OCI-LY7 (cell line): ENCODE measurements around the gene SH3TC2. TPM values are rescaled to one million over a fixed set of nuclear protein-coding genes. Genes with fewer than 3 reads are reported as not detected.

Experiments used
- BruUV-seq: library from RNA; stranded (reverse); fragments of 400-500 nt; replicated peaks from 2 replicates; lab custom pipeline; 2021; lab: Mats Ljungman, UMichigan
- CTCF ChIA-PET: fragments of 300-600 bp; sonication (Branson Sonifier 250); formaldehyde crosslinking; loops from one replicate; lab custom pipeline; 2022; ENCODE audit warnings: antibody characterized with exemption; ENCODE audit not compliant: unreplicated experiment; lab: Charles Lee
- POLR2A ChIA-PET: fragments of 300-600 bp; sonication (Branson Sonifier 250); formaldehyde crosslinking; loops from one replicate; lab custom pipeline; 2022; ENCODE audit warnings: antibody characterized with exemption; lab: Charles Lee
- DNase-seq: peaks from one replicate; pipeline ENCODE4 v3.0.0-alpha.2; 2015; ENCODE audit warnings: low spot score
- H2AFZ ChIP-seq: fragments of 200-600 bp; sonication (generic), shearing (Covaris generic); 2 replicates; pipeline ENCODE4 v1.6.1; 2014; ENCODE audit warnings: mild to moderate bottlenecking, antibody characterized with exemption, low read length, moderate library complexity
- H3K27ac ChIP-seq: fragments of 200-600 bp; sonication (generic); 2 replicates; pipeline ENCODE4 v1.5.1; 2014; ENCODE audit warnings: mixed run types, low read depth, mild to moderate bottlenecking, moderate library complexity, low read length, inconsistent platforms; ENCODE audit not compliant: poor library complexity, severe bottlenecking
- H3K36me3 ChIP-seq: fragments of 200-600 bp; sonication (generic); 2 replicates; pipeline ENCODE4 v1.6.1; 2014; ENCODE audit warnings: mild to moderate bottlenecking, antibody characterized with exemption, low read length, moderate library complexity, mixed read lengths; ENCODE audit not compliant: insufficient read depth
- H3K4me1 ChIP-seq: fragments of 200-600 bp; sonication (generic); 2 replicates; pipeline ENCODE4 v1.5.1; 2014; ENCODE audit warnings: mild to moderate bottlenecking, low read length; ENCODE audit not compliant: insufficient read depth, poor library complexity, severe bottlenecking
- H3K4me2 ChIP-seq: fragments of 200-600 bp; sonication (generic); 2 replicates; pipeline ENCODE4 v1.6.1; 2014; ENCODE audit warnings: mild to moderate bottlenecking, low read length
- H3K4me3 ChIP-seq: fragments of 200-600 bp; sonication (generic); 2 replicates; pipeline ENCODE4 v1.5.1; 2014; ENCODE audit warnings: mild to moderate bottlenecking, low read depth, low read length; ENCODE audit not compliant: poor library complexity, severe bottlenecking
- H3K79me2 ChIP-seq: fragments of 200-600 bp; sonication (generic); 2 replicates; pipeline ENCODE4 v1.6.1; 2016; ENCODE audit warnings: low read depth, mild to moderate bottlenecking, low read length, moderate library complexity, mixed read lengths; ENCODE audit not compliant: insufficient read depth
- H3K9me2 ChIP-seq: fragments of 200-600 bp; sonication (generic); 2 replicates; pipeline ENCODE4 v1.6.1; 2016; ENCODE audit warnings: mild to moderate bottlenecking, low read length, mixed read lengths; ENCODE audit not compliant: insufficient read depth
- H3K9me3 ChIP-seq: fragments of 200-600 bp; sonication (generic); 2 replicates; pipeline ENCODE4 v1.6.1; 2014; ENCODE audit warnings: mild to moderate bottlenecking, mixed run types, low read length, mixed read lengths
- H4K20me1 ChIP-seq: fragments of 200-600 bp; sonication (generic); 2 replicates; pipeline ENCODE4 v1.6.1; 2014; ENCODE audit warnings: mild to moderate bottlenecking, antibody characterized with exemption, low read length, moderate library complexity, mixed read lengths; ENCODE audit not compliant: insufficient read depth
- EZH2phosphoT487 ChIP-seq: fragments of 200-600 bp; sonication (generic); IDR thresholded peaks from 2 replicates; pipeline ENCODE4 v1.6.1; 2018; ENCODE audit warnings: low read depth, borderline replicate concordance, mild to moderate bottlenecking, mixed run types, antibody characterized with exemption, low read length, moderate library complexity, mixed read lengths
- intact Hi-C: fragments of 100-400 bp; cut with micrococcal nuclease; formaldehyde crosslinking; loops from one replicate; pipeline ENCODE4 v1.10.0; 2022; ENCODE audit not compliant: unreplicated experiment
- total RNA-seq, 2 experiments: library from RNA; depleted of rRNA in 1 of 2; stranded (reverse); fragments of >200 nt in 1 of 2; shearing (Covaris generic) in 1 of 2; gene quantifications; 2 replicates each; pipeline ENCODE4 v1.2.3, GENCODE V29; 2014 to 2022
- TF ChIP-seq, protein P1 (sequence below): fragments of 200-600 bp; sonication (generic); conservative IDR thresholded peaks from 2 replicates; pipeline ENCODE4 v1.5.1; 2014; ENCODE audit warnings: mild to moderate bottlenecking, antibody characterized with exemption, low read length, moderate library complexity, mixed read lengths

The SH3TC2 gene
- total RNA-seq, 2 experiments from 2014 or later = not detected

DNA sequence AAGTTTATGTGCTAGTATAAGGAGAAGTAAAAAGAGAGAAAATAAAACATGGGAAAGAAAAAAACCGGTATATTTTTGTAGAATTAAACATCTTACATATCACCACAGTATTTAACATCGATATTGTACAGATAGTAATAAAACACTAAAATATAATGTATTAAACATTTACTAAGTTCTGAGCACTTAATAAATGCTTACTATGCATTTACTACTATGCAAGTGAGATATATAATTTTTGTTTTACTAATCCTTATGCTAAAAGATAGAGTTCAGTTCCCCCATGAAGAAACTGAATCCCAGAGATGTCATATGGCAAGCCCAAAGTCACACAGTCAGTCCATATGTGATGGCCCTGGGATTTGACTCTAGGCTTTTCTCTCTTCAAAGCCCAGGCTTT, 51.1 kb downstream of the SH3TC2 start:
- CTCF ChIA-PET = no interaction called here
- TF ChIP-seq, protein P1, sequence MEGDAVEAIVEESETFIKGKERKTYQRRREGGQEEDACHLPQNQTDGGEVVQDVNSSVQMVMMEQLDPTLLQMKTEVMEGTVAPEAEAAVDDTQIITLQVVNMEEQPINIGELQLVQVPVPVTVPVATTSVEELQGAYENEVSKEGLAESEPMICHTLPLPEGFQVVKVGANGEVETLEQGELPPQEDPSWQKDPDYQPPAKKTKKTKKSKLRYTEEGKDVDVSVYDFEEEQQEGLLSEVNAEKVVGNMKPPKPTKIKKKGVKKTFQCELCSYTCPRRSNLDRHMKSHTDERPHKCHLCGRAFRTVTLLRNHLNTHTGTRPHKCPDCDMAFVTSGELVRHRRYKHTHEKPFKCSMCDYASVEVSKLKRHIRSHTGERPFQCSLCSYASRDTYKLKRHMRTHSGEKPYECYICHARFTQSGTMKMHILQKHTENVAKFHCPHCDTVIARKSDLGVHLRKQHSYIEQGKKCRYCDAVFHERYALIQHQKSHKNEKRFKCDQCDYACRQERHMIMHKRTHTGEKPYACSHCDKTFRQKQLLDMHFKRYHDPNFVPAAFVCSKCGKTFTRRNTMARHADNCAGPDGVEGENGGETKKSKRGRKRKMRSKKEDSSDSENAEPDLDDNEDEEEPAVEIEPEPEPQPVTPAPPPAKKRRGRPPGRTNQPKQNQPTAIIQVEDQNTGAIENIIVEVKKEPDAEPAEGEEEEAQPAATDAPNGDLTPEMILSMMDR = no peak
- no peak for TF ChIP-seq EZH2phosphoT487
- no peak for DNase-seq
- no peak overlapping the region for H3K4me3 ChIP-seq
- H2AFZ ChIP-seq = no peak overlapping the region
- no peaks in the 10 kb centered on the region for H3K4me1 ChIP-seq
- no peaks in the 10 kb centered on the region for H3K36me3 ChIP-seq
- no peaks in the 10 kb centered on the region for H3K9me2 ChIP-seq
- intact Hi-C loops = no loop called here
- no TSS peak for BruUV-seq
- no peak overlapping the region for H3K4me2 ChIP-seq
- H3K9me3 ChIP-seq = no peaks in the 10 kb centered on the region
- H3K27ac ChIP-seq = no peak overlapping the region
- POLR2A ChIA-PET = no interaction called here
- no peaks in the 10 kb centered on the region for H4K20me1 ChIP-seq
- H3K79me2 ChIP-seq = no peaks in the 10 kb centered on the region

DNA sequence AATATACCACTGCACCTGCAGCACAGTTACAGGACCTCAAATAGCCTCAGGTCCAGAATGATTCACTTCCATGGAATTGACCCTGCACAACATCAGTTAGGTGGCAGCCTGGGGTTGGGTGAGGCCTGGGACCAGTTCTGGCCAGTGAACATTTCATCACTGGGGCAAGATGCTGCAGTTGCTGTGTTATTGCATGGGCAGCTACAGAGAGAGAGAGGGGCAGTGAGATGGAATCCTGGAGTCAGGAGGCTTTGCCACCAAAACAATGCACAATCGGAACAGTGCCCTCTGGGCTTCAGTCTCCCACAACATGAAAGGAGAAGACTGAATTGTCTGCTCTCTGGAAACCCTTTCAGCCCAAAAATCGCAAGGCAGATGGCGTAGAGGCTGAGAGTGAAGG, 51.8 kb downstream of the SH3TC2 start:
- no peak for DNase-seq
- H3K79me2 ChIP-seq = no peaks in the 10 kb centered on the region
- POLR2A ChIA-PET = no interaction called here
- no TSS peak for BruUV-seq
- no peak overlapping the region for H3K27ac ChIP-seq
- H3K9me3 ChIP-seq = no peaks in the 10 kb centered on the region
- H3K36me3 ChIP-seq = no peaks in the 10 kb centered on the region
- H4K20me1 ChIP-seq = no peaks in the 10 kb centered on the region
- H2AFZ ChIP-seq = no peak overlapping the region
- no peaks in the 10 kb centered on the region for H3K9me2 ChIP-seq
- H3K4me2 ChIP-seq = no peak overlapping the region
- CTCF ChIA-PET = no interaction called here
- TF ChIP-seq, protein P1 = no peak
- no peak for TF ChIP-seq EZH2phosphoT487
- H3K4me3 ChIP-seq = no peak overlapping the region
- no peaks in the 10 kb centered on the region for H3K4me1 ChIP-seq
- intact Hi-C loops = no loop called here

DNA sequence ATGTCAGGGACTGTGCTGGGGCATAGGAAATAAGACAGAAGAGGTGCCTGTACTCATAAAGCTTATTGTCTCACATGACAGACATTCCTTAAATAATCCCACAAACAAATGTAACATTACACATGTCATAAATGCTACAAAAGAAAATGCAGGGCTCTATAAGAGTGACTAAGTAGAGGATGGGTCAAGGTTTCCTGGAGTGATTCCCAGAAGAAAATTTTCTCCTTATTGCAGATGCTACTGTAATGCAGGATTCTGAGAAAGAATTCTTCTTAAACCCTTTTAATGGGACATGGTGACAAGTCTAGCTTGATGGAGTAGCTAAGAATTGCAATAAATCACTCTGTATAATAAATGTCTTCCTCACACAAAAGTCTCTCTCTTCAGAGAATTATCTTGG, 55.7 kb downstream of the SH3TC2 start:
- Histone ChIP-seq H3K36me3 (no peaks in the 10 kb centered on the region), H3K9me3 (no peaks in the 10 kb centered on the region), H3K4me1 (no peaks in the 10 kb centered on the region), H3K4me2 (no peak overlapping the region), H3K4me3 (no peak overlapping the region), H2AFZ (no peak overlapping the region), H3K27ac (no peak overlapping the region), H3K9me2 (no peaks in the 10 kb centered on the region), H3K79me2 (no peaks in the 10 kb centered on the region), H4K20me1 (no peaks in the 10 kb centered on the region)
- CTCF ChIA-PET = no interaction called here
- TF ChIP-seq, protein P1 = no peak
- no peak for TF ChIP-seq EZH2phosphoT487
- intact Hi-C loops = no loop called here
- no TSS peak for BruUV-seq
- no peak for DNase-seq
- POLR2A ChIA-PET = interaction anchor here (1.5 kb wide), 1 partner anchor 272 kb away, joined by 3 read pairs; no protein-coding TSS in a partner anchor
